HepG2 (cell line): ENCODE measurements around the gene ARPC1A. TPM values are rescaled to one million over a fixed set of nuclear protein-coding genes. Genes with fewer than 3 reads are reported as not detected.

Experiments
- CREB1 ChIP-seq, 2 experiments: fragments of 450-650 bp in 1 of 2; IDR thresholded peaks; 2 replicates each; pipeline ENCODE4 v1.6.1; 2016 to 2017; ENCODE audit warnings: control low read depth in 1 of 2, mild to moderate bottlenecking in 1 of 2, missing compliant biosample characterization in 1 of 2, missing genetic modification characterization in 1 of 2
- EED ChIP-seq: sonication (generic); formaldehyde crosslinking; IDR thresholded peaks from 2 replicates; pipeline ENCODE4 v1.5.0; 2020; ENCODE audit warnings: mild to moderate bottlenecking, missing genetic modification reagents
- FOSL2 ChIP-seq: sonication (generic); formaldehyde crosslinking; IDR thresholded peaks from 2 replicates; pipeline ENCODE4 v1.4.0; 2020; ENCODE audit warnings: missing genetic modification reagents
- GATAD1 ChIP-seq: IDR thresholded peaks from 2 replicates; pipeline ENCODE4 v1.6.1; 2016; ENCODE audit warnings: missing genetic modification reagents, missing compliant biosample characterization
- MED1 ChIP-seq: sonication (generic); formaldehyde crosslinking; IDR thresholded peaks from 2 replicates; pipeline ENCODE4 v1.4.0; 2020; ENCODE audit warnings: missing genetic modification reagents
- PAF1 ChIP-seq: IDR thresholded peaks from 2 replicates; pipeline ENCODE4 v1.6.1; 2016; ENCODE audit warnings: missing genetic modification reagents, missing compliant biosample characterization
- PCBP2 ChIP-seq: fragments of 200-400 bp; formaldehyde crosslinking; optimal IDR thresholded peaks from 2 replicates; pipeline ENCODE3; 2018; ENCODE audit warnings: low read length, low read depth; ENCODE audit not compliant: poor library complexity, severe bottlenecking
- RFX1 ChIP-seq: fragments of 450-650 bp; IDR thresholded peaks from 2 replicates; pipeline ENCODE4 v1.6.1; 2017
- TEAD2 ChIP-seq: sonication (generic); formaldehyde crosslinking; IDR thresholded peaks from 2 replicates; pipeline ENCODE4 v1.9.0; 2021; ENCODE audit warnings: missing genetic modification reagents
- ZBTB1 ChIP-seq: sonication (generic); formaldehyde crosslinking; IDR thresholded peaks from 2 replicates; pipeline ENCODE4 v1.4.0; 2020; ENCODE audit warnings: missing genetic modification reagents, borderline replicate concordance
- ZBTB8A ChIP-seq: sonication (generic); formaldehyde crosslinking; IDR thresholded peaks from 2 replicates; pipeline ENCODE4 v1.4.0; 2020; ENCODE audit warnings: mild to moderate bottlenecking, low read depth, missing genetic modification reagents, borderline replicate concordance
- ZFX ChIP-seq: sonication (generic); formaldehyde crosslinking; IDR thresholded peaks from 2 replicates; pipeline ENCODE4 v1.4.0; 2020; ENCODE audit warnings: mild to moderate bottlenecking, low read depth, missing genetic modification reagents, moderate library complexity
- ZNF101 ChIP-seq: sonication (generic); formaldehyde crosslinking; IDR thresholded peaks from 2 replicates; pipeline ENCODE4 v1.4.0; 2020; ENCODE audit warnings: mild to moderate bottlenecking, low read depth, missing genetic modification reagents, borderline replicate concordance
- ZNF160 ChIP-seq: sonication (generic); formaldehyde crosslinking; IDR thresholded peaks from 2 replicates; pipeline ENCODE4 v1.8.0; 2022; ENCODE audit warnings: mild to moderate bottlenecking, inconsistent platforms, missing genetic modification reagents
- ZNF256 ChIP-seq: sonication (generic); formaldehyde crosslinking; conservative IDR thresholded peaks from 2 replicates; pipeline ENCODE4 v1.4.0; 2020; ENCODE audit warnings: missing genetic modification reagents
- ZNF546 ChIP-seq: sonication (generic); formaldehyde crosslinking; conservative IDR thresholded peaks from 2 replicates; pipeline ENCODE4 v1.8.1; 2023; ENCODE audit warnings: mild to moderate bottlenecking, missing genetic modification reagents
- ZNF773 ChIP-seq: sonication (generic); formaldehyde crosslinking; IDR thresholded peaks from 2 replicates; pipeline ENCODE4 v1.4.0; 2020; ENCODE audit warnings: missing genetic modification reagents, borderline replicate concordance
- ZSCAN31 ChIP-seq: sonication (generic); formaldehyde crosslinking; IDR thresholded peaks from 2 replicates; pipeline ENCODE4 v1.5.0; 2020; ENCODE audit warnings: low read depth, mild to moderate bottlenecking, missing genetic modification reagents
- polyA plus RNA-seq, 8 experiments: library from polyadenylated mRNA; depleted of rRNA in 3 of 8; stranded (reverse) in 7 of 8; unstranded in 1 of 8; fragments of >200 nt; fragmentation: Illumina TruSeq in 4 of 8; extraction: Trizol in 4 of 8; gene quantifications; 2 replicates each; pipeline versions ENCODE4 v1.2.1 to v1.2.3, GENCODE V29; 2011 to 2016; ENCODE audit warnings: low read depth in 4 of 8, missing spikeins in 1 of 8, mixed read lengths in 1 of 8; ENCODE audit not compliant: insufficient read depth in 1 of 8
- total RNA-seq, 5 experiments: library from RNA; depleted of rRNA; stranded (reverse); fragments of >200 nt; fragmentation: Illumina TruSeq; extraction: Trizol; gene quantifications; 2 replicates each; pipeline ENCODE4 v1.2.3, GENCODE V29; 2016; ENCODE audit warnings: low read depth in 1 of 5
- TF ChIP-seq, protein P1 (sequence below): sonication (generic); formaldehyde crosslinking; conservative IDR thresholded peaks from 2 replicates; pipeline ENCODE4 v1.8.0; 2022; ENCODE audit warnings: missing genetic modification reagents
- TF ChIP-seq, protein P2 (sequence below): sonication (generic); formaldehyde crosslinking; IDR thresholded peaks from 2 replicates; pipeline ENCODE4 v1.9.0; 2021; ENCODE audit warnings: missing genetic modification reagents, mild to moderate bottlenecking, borderline replicate concordance
- TF ChIP-seq, protein P3 (sequence below): sonication (generic); formaldehyde crosslinking; IDR thresholded peaks from 2 replicates; pipeline ENCODE4 v1.4.0; 2020; ENCODE audit warnings: missing genetic modification reagents, borderline replicate concordance
- TF ChIP-seq, protein P4 (sequence below), 2 experiments: sonication (generic) in 1 of 2; formaldehyde crosslinking in 1 of 2; IDR thresholded peaks; 2 replicates each; pipeline versions ENCODE4 v1.5.1 to v1.6.1; 2011 to 2020; ENCODE audit warnings: borderline replicate concordance in 1 of 2, low read depth in 1 of 2, low read length in 1 of 2, mild to moderate bottlenecking in 1 of 2, missing genetic modification reagents in 1 of 2, moderate library complexity in 1 of 2

The ARPC1A gene
- total and polyA plus RNA-seq, 2 of the 13 experiments (the other 11 are each of a cell fraction or from before 2014, with no cell fraction given): 44.3 to 88.5 TPM

DNA sequence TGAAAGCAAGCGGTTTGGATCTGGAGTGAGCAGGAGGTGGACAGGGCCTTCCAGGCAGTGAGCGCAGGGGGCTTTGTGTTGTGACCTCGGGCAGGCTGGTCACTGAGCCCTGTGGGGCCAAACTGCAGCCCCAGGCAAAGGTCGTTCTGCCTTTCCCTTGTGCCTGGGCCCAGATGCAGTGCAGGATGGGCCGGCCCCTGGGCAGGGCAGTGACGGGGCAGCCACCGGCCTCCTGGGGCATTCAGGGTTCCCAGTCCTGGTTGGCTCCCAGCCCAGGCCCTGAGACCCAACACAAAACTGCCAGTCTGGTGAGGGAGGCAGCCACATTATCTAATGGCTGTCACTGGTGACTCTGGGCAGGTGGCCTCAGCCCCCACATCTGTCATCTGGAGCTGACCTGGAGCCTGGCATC is 56.0 kb downstream of the ARPC1A start (continued):
- TF ChIP-seq, protein P1, sequence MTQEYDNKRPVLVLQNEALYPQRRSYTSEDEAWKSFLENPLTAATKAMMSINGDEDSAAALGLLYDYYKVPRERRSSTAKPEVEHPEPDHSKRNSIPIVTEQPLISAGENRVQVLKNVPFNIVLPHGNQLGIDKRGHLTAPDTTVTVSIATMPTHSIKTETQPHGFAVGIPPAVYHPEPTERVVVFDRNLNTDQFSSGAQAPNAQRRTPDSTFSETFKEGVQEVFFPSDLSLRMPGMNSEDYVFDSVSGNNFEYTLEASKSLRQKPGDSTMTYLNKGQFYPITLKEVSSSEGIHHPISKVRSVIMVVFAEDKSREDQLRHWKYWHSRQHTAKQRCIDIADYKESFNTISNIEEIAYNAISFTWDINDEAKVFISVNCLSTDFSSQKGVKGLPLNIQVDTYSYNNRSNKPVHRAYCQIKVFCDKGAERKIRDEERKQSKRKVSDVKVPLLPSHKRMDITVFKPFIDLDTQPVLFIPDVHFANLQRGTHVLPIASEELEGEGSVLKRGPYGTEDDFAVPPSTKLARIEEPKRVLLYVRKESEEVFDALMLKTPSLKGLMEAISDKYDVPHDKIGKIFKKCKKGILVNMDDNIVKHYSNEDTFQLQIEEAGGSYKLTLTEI (CRISPR knock-in tag): no peak
- TF ChIP-seq ZNF101: no peak
- no peak for TF ChIP-seq EED
- no peak for TF ChIP-seq ZNF773 (CRISPR knock-in tag)
- TF ChIP-seq ZNF256 (CRISPR knock-in tag): no peak
- no peak for TF ChIP-seq FOSL2 (CRISPR knock-in tag)
- TF ChIP-seq ZBTB1 (CRISPR knock-in tag): no peak
- TF ChIP-seq GATAD1 (CRISPR knock-in tag): no peak
- TF ChIP-seq ZFX (CRISPR knock-in tag): peak; percentile 60
- TF ChIP-seq PAF1: no peak
- TF ChIP-seq ZBTB8A (CRISPR knock-in tag): no peak
- no peak for TF ChIP-seq PCBP2
- no peak for TF ChIP-seq ZNF546 (CRISPR knock-in tag)
- no peak for TF ChIP-seq CREB1 (IDR thresholded peaks at IDR 0.05)
- TF ChIP-seq CREB1 (CRISPR knock-in tag; IDR thresholded peaks at IDR 0.05): no peak
- TF ChIP-seq, protein P2, sequence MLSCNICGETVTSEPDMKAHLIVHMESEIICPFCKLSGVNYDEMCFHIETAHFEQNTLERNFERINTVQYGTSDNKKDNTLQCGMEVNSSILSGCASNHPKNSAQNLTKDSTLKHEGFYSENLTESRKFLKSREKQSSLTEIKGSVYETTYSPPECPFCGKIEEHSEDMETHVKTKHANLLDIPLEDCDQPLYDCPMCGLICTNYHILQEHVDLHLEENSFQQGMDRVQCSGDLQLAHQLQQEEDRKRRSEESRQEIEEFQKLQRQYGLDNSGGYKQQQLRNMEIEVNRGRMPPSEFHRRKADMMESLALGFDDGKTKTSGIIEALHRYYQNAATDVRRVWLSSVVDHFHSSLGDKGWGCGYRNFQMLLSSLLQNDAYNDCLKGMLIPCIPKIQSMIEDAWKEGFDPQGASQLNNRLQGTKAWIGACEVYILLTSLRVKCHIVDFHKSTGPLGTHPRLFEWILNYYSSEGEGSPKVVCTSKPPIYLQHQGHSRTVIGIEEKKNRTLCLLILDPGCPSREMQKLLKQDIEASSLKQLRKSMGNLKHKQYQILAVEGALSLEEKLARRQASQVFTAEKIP: no peak
- no peak for TF ChIP-seq MED1 (CRISPR knock-in tag)
- TF ChIP-seq ZNF160 (CRISPR knock-in tag): no peak
- TF ChIP-seq, protein P3, sequence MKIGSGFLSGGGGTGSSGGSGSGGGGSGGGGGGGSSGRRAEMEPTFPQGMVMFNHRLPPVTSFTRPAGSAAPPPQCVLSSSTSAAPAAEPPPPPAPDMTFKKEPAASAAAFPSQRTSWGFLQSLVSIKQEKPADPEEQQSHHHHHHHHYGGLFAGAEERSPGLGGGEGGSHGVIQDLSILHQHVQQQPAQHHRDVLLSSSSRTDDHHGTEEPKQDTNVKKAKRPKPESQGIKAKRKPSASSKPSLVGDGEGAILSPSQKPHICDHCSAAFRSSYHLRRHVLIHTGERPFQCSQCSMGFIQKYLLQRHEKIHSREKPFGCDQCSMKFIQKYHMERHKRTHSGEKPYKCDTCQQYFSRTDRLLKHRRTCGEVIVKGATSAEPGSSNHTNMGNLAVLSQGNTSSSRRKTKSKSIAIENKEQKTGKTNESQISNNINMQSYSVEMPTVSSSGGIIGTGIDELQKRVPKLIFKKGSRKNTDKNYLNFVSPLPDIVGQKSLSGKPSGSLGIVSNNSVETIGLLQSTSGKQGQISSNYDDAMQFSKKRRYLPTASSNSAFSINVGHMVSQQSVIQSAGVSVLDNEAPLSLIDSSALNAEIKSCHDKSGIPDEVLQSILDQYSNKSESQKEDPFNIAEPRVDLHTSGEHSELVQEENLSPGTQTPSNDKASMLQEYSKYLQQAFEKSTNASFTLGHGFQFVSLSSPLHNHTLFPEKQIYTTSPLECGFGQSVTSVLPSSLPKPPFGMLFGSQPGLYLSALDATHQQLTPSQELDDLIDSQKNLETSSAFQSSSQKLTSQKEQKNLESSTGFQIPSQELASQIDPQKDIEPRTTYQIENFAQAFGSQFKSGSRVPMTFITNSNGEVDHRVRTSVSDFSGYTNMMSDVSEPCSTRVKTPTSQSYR (CRISPR knock-in tag): no peak
- TF ChIP-seq, protein P4, sequence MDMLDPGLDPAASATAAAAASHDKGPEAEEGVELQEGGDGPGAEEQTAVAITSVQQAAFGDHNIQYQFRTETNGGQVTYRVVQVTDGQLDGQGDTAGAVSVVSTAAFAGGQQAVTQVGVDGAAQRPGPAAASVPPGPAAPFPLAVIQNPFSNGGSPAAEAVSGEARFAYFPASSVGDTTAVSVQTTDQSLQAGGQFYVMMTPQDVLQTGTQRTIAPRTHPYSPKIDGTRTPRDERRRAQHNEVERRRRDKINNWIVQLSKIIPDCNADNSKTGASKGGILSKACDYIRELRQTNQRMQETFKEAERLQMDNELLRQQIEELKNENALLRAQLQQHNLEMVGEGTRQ (IDR thresholded peaks at IDR 0.05; ENCODE audit: low read depth, low read length): no peak
- TF ChIP-seq, protein P4 (CRISPR knock-in tag; IDR thresholded peaks at IDR 0.05; ENCODE audit: borderline replicate concordance): no peak
- no peak for TF ChIP-seq RFX1
- TF ChIP-seq ZSCAN31 (CRISPR knock-in tag): 0 out of 2 replicates have a peak, but pooled peaks have one; percentile 30
- no peak for TF ChIP-seq TEAD2 (CRISPR knock-in tag)
